Endothelial cell of umbilical vein (primary cell): ENCODE measurements around the gene ATP2A2. TPM values are rescaled to one million over a fixed set of nuclear protein-coding genes. Genes with fewer than 3 reads are reported as not detected.

Source experiments
- BruUV-seq: library from RNA; stranded (reverse); fragments of 400-500 nt; replicated peaks from 2 replicates; lab custom pipeline; 2021; lab: Mats Ljungman, UMichigan
- CTCF ChIA-PET: fragments of 300-600, 350-600 bp; sonication (Branson Sonifier 250); formaldehyde crosslinking; loops from one replicate; lab custom pipeline; 2021; ENCODE audit warnings: antibody characterized with exemption, inconsistent platforms; lab: Charles Lee
- POLR2A ChIA-PET: fragments of 300-600, 350-600 bp; sonication (Branson Sonifier 250); formaldehyde crosslinking; loops from one replicate; lab custom pipeline; 2021; ENCODE audit warnings: antibody characterized with exemption, inconsistent platforms; lab: Charles Lee
- DNase-seq: peaks from one replicate; pipeline ENCODE4 v3.0.0-alpha.2; 2011; ENCODE audit warnings: low read depth, low spot score
- FAIRE-seq: peaks from 2 replicates; lab custom pipeline; 2011; peaks lifted over from hg19 to GRCh38; lab: Jason Lieb, UNC
- H2AFZ ChIP-seq: 2 replicates; pipeline ENCODE4 v1.6.0; 2012; ENCODE audit warnings: low read depth, low read length, control low read depth, inconsistent platforms
- H3K27ac ChIP-seq: 2 replicates; pipeline ENCODE4 v1.5.1; 2011; ENCODE audit warnings: low read depth, mild to moderate bottlenecking, control low read depth, low read length, moderate library complexity; ENCODE audit not compliant: insufficient read depth
- H3K27me3 ChIP-seq, 2 experiments: 2 replicates each; pipeline versions ENCODE4 v1.6.0 to v1.6.1; 2011; ENCODE audit warnings: low read length in 2 of 2, mixed read lengths in 1 of 2; ENCODE audit not compliant: control insufficient read depth in 2 of 2, insufficient read depth in 2 of 2
- H3K36me3 ChIP-seq, 2 experiments: 2 replicates in 1 of 2; 3 replicates in 1 of 2; pipeline ENCODE4 v1.5.1; 2011; ENCODE audit warnings: low read length in 2 of 2, mild to moderate bottlenecking in 1 of 2, moderate library complexity in 1 of 2; ENCODE audit not compliant: control insufficient read depth in 2 of 2, insufficient read depth in 2 of 2; ENCODE audit errors: extremely low read depth in 1 of 2
- H3K4me1 ChIP-seq: 3 replicates; pipeline ENCODE4 v1.5.1; 2011; ENCODE audit warnings: mild to moderate bottlenecking, low read length; ENCODE audit not compliant: control insufficient read depth, insufficient read depth; ENCODE audit errors: extremely low read depth
- H3K4me2 ChIP-seq: 2 replicates; pipeline ENCODE4 v1.6.1; 2011; ENCODE audit warnings: low read length, control low read depth, mixed read lengths; ENCODE audit not compliant: insufficient read depth
- H3K4me3 ChIP-seq, 3 experiments: fragments of 200-600 bp in 1 of 3; sonication (generic), shearing (Covaris generic) in 1 of 3; replicated peaks in 1 of 3; 2 replicates each; pipeline ENCODE4 v1.5.1; 2011 to 2016; ENCODE audit warnings: control low read depth in 3 of 3, low read length in 3 of 3, mild to moderate bottlenecking in 2 of 3, inconsistent platforms in 1 of 3, low read depth in 1 of 3, moderate library complexity in 1 of 3; ENCODE audit not compliant: insufficient read depth in 1 of 3
- H3K79me2 ChIP-seq: 2 replicates; pipeline ENCODE4 v1.6.0; 2012; ENCODE audit warnings: low read length, inconsistent platforms; ENCODE audit not compliant: control insufficient read depth, insufficient read depth
- H3K9ac ChIP-seq: replicated peaks from 2 replicates; pipeline ENCODE3; 2011; ENCODE audit warnings: low read length, control low read depth; ENCODE audit not compliant: insufficient read depth; ENCODE audit errors: extremely low read depth
- H3K9me1 ChIP-seq: replicated peaks from 3 replicates; pipeline ENCODE4 v1.6.0; 2011; ENCODE audit warnings: mild to moderate bottlenecking, low read length; ENCODE audit not compliant: control insufficient read depth, insufficient read depth; ENCODE audit errors: extremely low read depth
- H3K9me3 ChIP-seq: replicated peaks from 2 replicates; pipeline ENCODE4 v1.5.1; 2012; ENCODE audit warnings: low read length, inconsistent platforms; ENCODE audit not compliant: control insufficient read depth, insufficient read depth
- H4K20me1 ChIP-seq: replicated peaks from 2 replicates; pipeline ENCODE3; 2011; ENCODE audit warnings: mild to moderate bottlenecking, low read length; ENCODE audit not compliant: control insufficient read depth, insufficient read depth; ENCODE audit errors: extremely low read depth
- EZH2 ChIP-seq: IDR thresholded peaks from 2 replicates; pipeline ENCODE4 v1.6.1; 2012; ENCODE audit warnings: borderline replicate concordance, low read depth, mild to moderate bottlenecking, moderate library complexity, low read length, inconsistent platforms; ENCODE audit not compliant: severe bottlenecking
- JUN ChIP-seq: IDR thresholded peaks from 2 replicates; pipeline ENCODE4 v1.6.1; 2011; ENCODE audit warnings: borderline replicate concordance, low read depth; ENCODE audit not compliant: insufficient read length, insufficient read depth
- MYC ChIP-seq: IDR thresholded peaks from one replicate; pipeline ENCODE4 v1.6.1; 2011; ENCODE audit warnings: mild to moderate bottlenecking, low read depth, low read length
- dilution Hi-C: fragments of 300-500 bp; cut with MboI; formaldehyde crosslinking; loops from one replicate; pipeline ENCODE4 v1.15.0; 2019; ENCODE audit warnings: low sequenced_read_pairs; ENCODE audit not compliant: extremely low pct_ligation_motif_present
- intact Hi-C: fragments of 100-400 bp; cut with micrococcal nuclease; formaldehyde crosslinking; loops from one replicate; pipeline ENCODE4 v1.10.0; 2022
- polyA plus RNA-seq, 4 experiments: library from polyadenylated mRNA; depleted of rRNA in 3 of 4; stranded (reverse) in 3 of 4; unstranded in 1 of 4; fragments of >200 nt; gene quantifications; 2 replicates each; pipeline versions ENCODE4 v1.2.1 to v1.2.3, GENCODE V29; 2011 to 2012; ENCODE audit warnings: missing spikeins in 1 of 4
- total RNA-seq: library from RNA; stranded (reverse); gene quantifications from 2 replicates; pipeline ENCODE4 v1.2.3, GENCODE V29; 2021
- TF ChIP-seq, protein P1 (sequence below), 2 donors: IDR thresholded peaks; 1 replicate in 1 of 2; 2 replicates in 1 of 2; pipeline ENCODE4 v1.5.1; 2011; ENCODE audit warnings: low read length in 2 of 2, mild to moderate bottlenecking in 2 of 2, moderate library complexity in 2 of 2, control low read depth in 1 of 2, inconsistent platforms in 1 of 2, low read depth in 1 of 2; ENCODE audit not compliant: insufficient read depth in 1 of 2; ENCODE audit errors: extremely low read depth in 1 of 2

The ATP2A2 gene
- total and polyA plus RNA-seq, 2 donors (not counting 3 experiments of a cell fraction or from before 2014, with no cell fraction given): 102 to 239 TPM

- no TSS peak for BruUV-seq
- H3K27ac ChIP-seq: no peak overlapping the region
- H2AFZ ChIP-seq: no peak overlapping the region
- POLR2A ChIA-PET: no interaction called here
- FAIRE-seq (no peak), DNase-seq (peak; percentile 17)
- no peaks in the 10 kb centered on the region for H4K20me1 ChIP-seq
- dilution Hi-C loops (no loop called here), intact Hi-C loops (loop anchor here (2.0 to 5.0 kb wide), 2 partner anchors 58 to 236 kb away; partner anchors contain the start of gene ATP2A2)
- no peak overlapping the region for H3K4me3 ChIP-seq
- H3K4me1 ChIP-seq: no peaks in the 10 kb centered on the region
- CTCF ChIA-PET: interaction anchor here (1.0 kb wide), 1 partner anchor 115 kb away, joined by 3 read pairs; no protein-coding TSS in a partner anchor
- H3K79me2 ChIP-seq: peaks cover 6% of the 10 kb centered on the region
- no peak for TF ChIP-seq EZH2
- TF ChIP-seq, protein P1, sequence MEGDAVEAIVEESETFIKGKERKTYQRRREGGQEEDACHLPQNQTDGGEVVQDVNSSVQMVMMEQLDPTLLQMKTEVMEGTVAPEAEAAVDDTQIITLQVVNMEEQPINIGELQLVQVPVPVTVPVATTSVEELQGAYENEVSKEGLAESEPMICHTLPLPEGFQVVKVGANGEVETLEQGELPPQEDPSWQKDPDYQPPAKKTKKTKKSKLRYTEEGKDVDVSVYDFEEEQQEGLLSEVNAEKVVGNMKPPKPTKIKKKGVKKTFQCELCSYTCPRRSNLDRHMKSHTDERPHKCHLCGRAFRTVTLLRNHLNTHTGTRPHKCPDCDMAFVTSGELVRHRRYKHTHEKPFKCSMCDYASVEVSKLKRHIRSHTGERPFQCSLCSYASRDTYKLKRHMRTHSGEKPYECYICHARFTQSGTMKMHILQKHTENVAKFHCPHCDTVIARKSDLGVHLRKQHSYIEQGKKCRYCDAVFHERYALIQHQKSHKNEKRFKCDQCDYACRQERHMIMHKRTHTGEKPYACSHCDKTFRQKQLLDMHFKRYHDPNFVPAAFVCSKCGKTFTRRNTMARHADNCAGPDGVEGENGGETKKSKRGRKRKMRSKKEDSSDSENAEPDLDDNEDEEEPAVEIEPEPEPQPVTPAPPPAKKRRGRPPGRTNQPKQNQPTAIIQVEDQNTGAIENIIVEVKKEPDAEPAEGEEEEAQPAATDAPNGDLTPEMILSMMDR (IDR thresholded peaks at IDR 0.05; ENCODE audit: extremely low read depth in 1 of 2, insufficient read depth in 1 of 2, low read depth in 1 of 2, low read length in 2 of 2): peak in 1 of 2 donors; percentile 11
- TF ChIP-seq MYC: no peak
- TF ChIP-seq JUN: no peak
- H3K4me2 ChIP-seq: no peak overlapping the region
- no peaks in the 10 kb centered on the region for H3K9me3 ChIP-seq
- H3K36me3 ChIP-seq: peaks cover 58 to 60% of the 10 kb centered on the region in 2 experiments
- no peaks in the 10 kb centered on the region for H3K9me1 ChIP-seq
- no peak overlapping the region for H3K9ac ChIP-seq
- no peaks in the 10 kb centered on the region for H3K27me3 ChIP-seq
Observed at GRCh38 chr12:110338754-110339153, 57.7 kb downstream of the ATP2A2 start.
